ENCODE data around the gene ANO10. TPM values are rescaled to one million over a fixed set of nuclear protein-coding genes. Genes with fewer than 3 reads are reported as not detected.

Gene ANO10
- total and polyA plus RNA-seq, 2 of the 8 experiments (the other 6 are each of a cell fraction or from before 2014, with no cell fraction given) = 38.0 to 53.2 TPM

GRCh38 chr3:43338295-43338694 is 283.5 kb downstream of the ANO10 start (continued):
- TF ChIP-seq, protein P1, sequence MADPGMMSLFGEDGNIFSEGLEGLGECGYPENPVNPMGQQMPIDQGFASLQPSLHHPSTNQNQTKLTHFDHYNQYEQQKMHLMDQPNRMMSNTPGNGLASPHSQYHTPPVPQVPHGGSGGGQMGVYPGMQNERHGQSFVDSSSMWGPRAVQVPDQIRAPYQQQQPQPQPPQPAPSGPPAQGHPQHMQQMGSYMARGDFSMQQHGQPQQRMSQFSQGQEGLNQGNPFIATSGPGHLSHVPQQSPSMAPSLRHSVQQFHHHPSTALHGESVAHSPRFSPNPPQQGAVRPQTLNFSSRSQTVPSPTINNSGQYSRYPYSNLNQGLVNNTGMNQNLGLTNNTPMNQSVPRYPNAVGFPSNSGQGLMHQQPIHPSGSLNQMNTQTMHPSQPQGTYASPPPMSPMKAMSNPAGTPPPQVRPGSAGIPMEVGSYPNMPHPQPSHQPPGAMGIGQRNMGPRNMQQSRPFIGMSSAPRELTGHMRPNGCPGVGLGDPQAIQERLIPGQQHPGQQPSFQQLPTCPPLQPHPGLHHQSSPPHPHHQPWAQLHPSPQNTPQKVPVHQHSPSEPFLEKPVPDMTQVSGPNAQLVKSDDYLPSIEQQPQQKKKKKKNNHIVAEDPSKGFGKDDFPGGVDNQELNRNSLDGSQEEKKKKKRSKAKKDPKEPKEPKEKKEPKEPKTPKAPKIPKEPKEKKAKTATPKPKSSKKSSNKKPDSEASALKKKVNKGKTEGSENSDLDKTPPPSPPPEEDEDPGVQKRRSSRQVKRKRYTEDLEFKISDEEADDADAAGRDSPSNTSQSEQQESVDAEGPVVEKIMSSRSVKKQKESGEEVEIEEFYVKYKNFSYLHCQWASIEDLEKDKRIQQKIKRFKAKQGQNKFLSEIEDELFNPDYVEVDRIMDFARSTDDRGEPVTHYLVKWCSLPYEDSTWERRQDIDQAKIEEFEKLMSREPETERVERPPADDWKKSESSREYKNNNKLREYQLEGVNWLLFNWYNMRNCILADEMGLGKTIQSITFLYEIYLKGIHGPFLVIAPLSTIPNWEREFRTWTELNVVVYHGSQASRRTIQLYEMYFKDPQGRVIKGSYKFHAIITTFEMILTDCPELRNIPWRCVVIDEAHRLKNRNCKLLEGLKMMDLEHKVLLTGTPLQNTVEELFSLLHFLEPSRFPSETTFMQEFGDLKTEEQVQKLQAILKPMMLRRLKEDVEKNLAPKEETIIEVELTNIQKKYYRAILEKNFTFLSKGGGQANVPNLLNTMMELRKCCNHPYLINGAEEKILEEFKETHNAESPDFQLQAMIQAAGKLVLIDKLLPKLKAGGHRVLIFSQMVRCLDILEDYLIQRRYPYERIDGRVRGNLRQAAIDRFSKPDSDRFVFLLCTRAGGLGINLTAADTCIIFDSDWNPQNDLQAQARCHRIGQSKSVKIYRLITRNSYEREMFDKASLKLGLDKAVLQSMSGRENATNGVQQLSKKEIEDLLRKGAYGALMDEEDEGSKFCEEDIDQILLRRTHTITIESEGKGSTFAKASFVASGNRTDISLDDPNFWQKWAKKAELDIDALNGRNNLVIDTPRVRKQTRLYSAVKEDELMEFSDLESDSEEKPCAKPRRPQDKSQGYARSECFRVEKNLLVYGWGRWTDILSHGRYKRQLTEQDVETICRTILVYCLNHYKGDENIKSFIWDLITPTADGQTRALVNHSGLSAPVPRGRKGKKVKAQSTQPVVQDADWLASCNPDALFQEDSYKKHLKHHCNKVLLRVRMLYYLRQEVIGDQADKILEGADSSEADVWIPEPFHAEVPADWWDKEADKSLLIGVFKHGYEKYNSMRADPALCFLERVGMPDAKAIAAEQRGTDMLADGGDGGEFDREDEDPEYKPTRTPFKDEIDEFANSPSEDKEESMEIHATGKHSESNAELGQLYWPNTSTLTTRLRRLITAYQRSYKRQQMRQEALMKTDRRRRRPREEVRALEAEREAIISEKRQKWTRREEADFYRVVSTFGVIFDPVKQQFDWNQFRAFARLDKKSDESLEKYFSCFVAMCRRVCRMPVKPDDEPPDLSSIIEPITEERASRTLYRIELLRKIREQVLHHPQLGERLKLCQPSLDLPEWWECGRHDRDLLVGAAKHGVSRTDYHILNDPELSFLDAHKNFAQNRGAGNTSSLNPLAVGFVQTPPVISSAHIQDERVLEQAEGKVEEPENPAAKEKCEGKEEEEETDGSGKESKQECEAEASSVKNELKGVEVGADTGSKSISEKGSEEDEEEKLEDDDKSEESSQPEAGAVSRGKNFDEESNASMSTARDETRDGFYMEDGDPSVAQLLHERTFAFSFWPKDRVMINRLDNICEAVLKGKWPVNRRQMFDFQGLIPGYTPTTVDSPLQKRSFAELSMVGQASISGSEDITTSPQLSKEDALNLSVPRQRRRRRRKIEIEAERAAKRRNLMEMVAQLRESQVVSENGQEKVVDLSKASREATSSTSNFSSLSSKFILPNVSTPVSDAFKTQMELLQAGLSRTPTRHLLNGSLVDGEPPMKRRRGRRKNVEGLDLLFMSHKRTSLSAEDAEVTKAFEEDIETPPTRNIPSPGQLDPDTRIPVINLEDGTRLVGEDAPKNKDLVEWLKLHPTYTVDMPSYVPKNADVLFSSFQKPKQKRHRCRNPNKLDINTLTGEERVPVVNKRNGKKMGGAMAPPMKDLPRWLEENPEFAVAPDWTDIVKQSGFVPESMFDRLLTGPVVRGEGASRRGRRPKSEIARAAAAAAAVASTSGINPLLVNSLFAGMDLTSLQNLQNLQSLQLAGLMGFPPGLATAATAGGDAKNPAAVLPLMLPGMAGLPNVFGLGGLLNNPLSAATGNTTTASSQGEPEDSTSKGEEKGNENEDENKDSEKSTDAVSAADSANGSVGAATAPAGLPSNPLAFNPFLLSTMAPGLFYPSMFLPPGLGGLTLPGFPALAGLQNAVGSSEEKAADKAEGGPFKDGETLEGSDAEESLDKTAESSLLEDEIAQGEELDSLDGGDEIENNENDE (IDR thresholded peaks at IDR 0.05; ENCODE audit: insufficient replicate concordance, low read length) = no peak
- no peak for TF ChIP-seq CHD1 (IDR thresholded peaks at IDR 0.05; ENCODE audit: low read depth, low read length)
- TF ChIP-seq, protein P2, sequence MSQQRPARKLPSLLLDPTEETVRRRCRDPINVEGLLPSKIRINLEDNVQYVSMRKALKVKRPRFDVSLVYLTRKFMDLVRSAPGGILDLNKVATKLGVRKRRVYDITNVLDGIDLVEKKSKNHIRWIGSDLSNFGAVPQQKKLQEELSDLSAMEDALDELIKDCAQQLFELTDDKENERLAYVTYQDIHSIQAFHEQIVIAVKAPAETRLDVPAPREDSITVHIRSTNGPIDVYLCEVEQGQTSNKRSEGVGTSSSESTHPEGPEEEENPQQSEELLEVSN (IDR thresholded peaks at IDR 0.05) = no peak
- TF ChIP-seq TBP (IDR thresholded peaks at IDR 0.05; ENCODE audit: low read depth, low read length) = no peak
- no peak for TF ChIP-seq MAX (IDR thresholded peaks at IDR 0.05)
- no peak for TF ChIP-seq RFX5 (IDR thresholded peaks at IDR 0.05; ENCODE audit: borderline replicate concordance, low read depth, low read length)
- TF ChIP-seq SAP30 (IDR thresholded peaks at IDR 0.05; ENCODE audit: insufficient read depth, insufficient replicate concordance, low read length) = no peak
- TF ChIP-seq PHF8 (conservative IDR thresholded peaks at IDR 0.05; ENCODE audit: low read depth, low read length) = no peak
- TF ChIP-seq SIX5 (IDR thresholded peaks at IDR 0.05; ENCODE audit: low read depth, low read length) = no peak
- no peak for TF ChIP-seq FOSL1 (IDR thresholded peaks at IDR 0.05; ENCODE audit: insufficient read depth, low read depth, low read length)
- no peak for TF ChIP-seq SP4 (IDR thresholded peaks at IDR 0.05; ENCODE audit: low read length)

All from H1 (cell line).